Measurements from ENCODE around the gene ZNF14.

GRCh38 chr19:19711934-19712828 lies 20.7 kb downstream of the ZNF14 start:
- TF ChIP-seq ZNF274 (IDR thresholded peaks at IDR 0.05; ENCODE audit: low read depth, low read length), result 0 out of 2 replicates have a peak, but pooled peaks have one; percentile 2
- TF ChIP-seq SUZ12 (IDR thresholded peaks at IDR 0.05; ENCODE audit: extremely low read depth, insufficient read depth, insufficient read length), result no peak

Data from NT2/D1 (cell line).